H9 (cell line): ENCODE data around the gene FOXD1. TPM values are rescaled to one million over a fixed set of nuclear protein-coding genes. Genes with fewer than 3 reads are reported as not detected.
A peak's percentile ranks its signal among the peaks of the same experiment; 100 is the strongest.

Experiments
- DNase-seq: peaks from one replicate; pipeline ENCODE4 v3.0.0-alpha.2; 2017
- H2AFZ ChIP-seq: one replicate; pipeline ENCODE4 v1.6.1; 2013; ENCODE audit warnings: mild to moderate bottlenecking, low read length, control low read depth, moderate library complexity
- H2AK5ac ChIP-seq: 2 replicates; pipeline ENCODE4 v1.6.1; 2013; ENCODE audit warnings: low read length, control low read depth, mixed read lengths; ENCODE audit not compliant: insufficient read length
- H2BK120ac ChIP-seq: one replicate; pipeline ENCODE4 v1.6.1; 2013; ENCODE audit warnings: low read depth, mild to moderate bottlenecking, low read length, control low read depth, inconsistent platforms; ENCODE audit not compliant: poor library complexity, severe bottlenecking
- H2BK12ac ChIP-seq: 2 replicates; pipeline ENCODE4 v1.6.1; 2013; ENCODE audit warnings: low read length, control low read depth, mixed read lengths, low read depth; ENCODE audit not compliant: insufficient read length
- H2BK15ac ChIP-seq: 2 replicates; pipeline ENCODE4 v1.6.1; 2013; ENCODE audit warnings: low read depth, low read length, control low read depth
- H2BK20ac ChIP-seq: one replicate; pipeline ENCODE4 v1.6.1; 2013; ENCODE audit warnings: low read depth, mild to moderate bottlenecking, low read length, control low read depth, inconsistent platforms; ENCODE audit not compliant: poor library complexity, severe bottlenecking
- H2BK5ac ChIP-seq: 2 replicates; pipeline ENCODE4 v1.6.1; 2013; ENCODE audit warnings: low read length, control low read depth, mixed read lengths; ENCODE audit not compliant: insufficient read length
- H3K14ac ChIP-seq: 2 replicates; pipeline ENCODE4 v1.6.1; 2013; ENCODE audit warnings: low read length, control low read depth; ENCODE audit not compliant: insufficient read depth
- H3K18ac ChIP-seq: 2 replicates; pipeline ENCODE4 v1.6.1; 2013; ENCODE audit warnings: low read depth, mild to moderate bottlenecking, mixed read lengths, low read length, control low read depth; ENCODE audit not compliant: insufficient read length
- H3K23ac ChIP-seq: 2 replicates; pipeline ENCODE4 v1.6.1; 2013; ENCODE audit warnings: low read length, control low read depth, mixed read lengths, low read depth; ENCODE audit not compliant: insufficient read length
- H3K23me2 ChIP-seq: 2 replicates; pipeline ENCODE4 v1.6.1; 2013; ENCODE audit warnings: low read depth, mild to moderate bottlenecking, mixed read lengths, low read length, control low read depth; ENCODE audit not compliant: insufficient read length, poor library complexity, severe bottlenecking
- H3K27ac ChIP-seq: 2 replicates; pipeline ENCODE4 v1.5.1; 2013; ENCODE audit warnings: low read length, control low read depth, mixed read lengths, low read depth; ENCODE audit not compliant: insufficient read length
- H3K27me3 ChIP-seq: 2 replicates; pipeline ENCODE4 v1.6.1; 2013; ENCODE audit warnings: low read length, control low read depth, inconsistent platforms; ENCODE audit not compliant: insufficient read depth
- H3K4ac ChIP-seq: 2 replicates; pipeline ENCODE4 v1.6.1; 2013; ENCODE audit warnings: low read depth, mild to moderate bottlenecking, control low read depth, inconsistent platforms, low read length, moderate library complexity
- H3K4me1 ChIP-seq: 2 replicates; pipeline ENCODE4 v1.6.1; 2013; ENCODE audit warnings: low read length, control low read depth, inconsistent platforms; ENCODE audit not compliant: insufficient read depth
- H3K4me2 ChIP-seq: 2 replicates; pipeline ENCODE4 v1.6.1; 2013; ENCODE audit warnings: low read length, control low read depth, mixed read lengths; ENCODE audit not compliant: insufficient read length, insufficient read depth
- H3K56ac ChIP-seq: 2 replicates; pipeline ENCODE4 v1.6.1; 2013; ENCODE audit warnings: low read depth, mild to moderate bottlenecking, mixed read lengths, low read length, control low read depth; ENCODE audit not compliant: insufficient read length
- H3K79me1 ChIP-seq: 2 replicates; pipeline ENCODE4 v1.6.1; 2013; ENCODE audit warnings: low read depth, mild to moderate bottlenecking, moderate library complexity, low read length, control low read depth, inconsistent platforms; ENCODE audit not compliant: insufficient read depth, poor library complexity, severe bottlenecking
- H3K79me2 ChIP-seq: 2 replicates; pipeline ENCODE4 v1.6.1; 2013; ENCODE audit warnings: low read length, control low read depth, inconsistent platforms; ENCODE audit not compliant: insufficient read depth
- H3K9ac ChIP-seq: 2 replicates; pipeline ENCODE4 v1.6.1; 2013; ENCODE audit warnings: low read length, control low read depth, mixed read lengths; ENCODE audit not compliant: insufficient read length; ENCODE audit errors: extremely low read depth
- H3K9me3 ChIP-seq: one replicate; pipeline ENCODE4 v1.6.1; 2013; ENCODE audit warnings: low read depth, low read length, inconsistent platforms; ENCODE audit not compliant: control insufficient read depth
- H3T11ph ChIP-seq: one replicate; pipeline ENCODE4 v1.6.1; 2013; ENCODE audit warnings: mild to moderate bottlenecking, low read length, control low read depth, inconsistent platforms
- H4K20me1 ChIP-seq: one replicate; pipeline ENCODE4 v1.6.1; 2013; ENCODE audit not compliant: control insufficient read depth, insufficient read length, insufficient read depth
- H4K5ac ChIP-seq: 2 replicates; pipeline ENCODE4 v1.6.1; 2013; ENCODE audit warnings: low read depth, mild to moderate bottlenecking, mixed read lengths, low read length, control low read depth; ENCODE audit not compliant: insufficient read length
- H4K8ac ChIP-seq: replicated peaks from 2 replicates; pipeline ENCODE4 v1.6.1; 2013; ENCODE audit warnings: low read length, control low read depth, mixed read lengths, low read depth; ENCODE audit not compliant: insufficient read length
- H4K91ac ChIP-seq: 2 replicates; pipeline ENCODE4 v1.6.1; 2013; ENCODE audit warnings: low read depth, mild to moderate bottlenecking, moderate library complexity, mixed read lengths, low read length, control low read depth; ENCODE audit not compliant: insufficient read length
- H3K27ac Mint-ChIP-seq, 3 experiments: 2 replicates in 2 of 3; 3 replicates in 1 of 3; pipeline ENCODE4 v1.8.0; 2020 to 2021; ENCODE audit warnings: mixed read lengths in 3 of 3, mild to moderate bottlenecking in 1 of 3, moderate library complexity in 1 of 3
- H3K27me3 Mint-ChIP-seq: 2 replicates; pipeline ENCODE4 v1.8.0; 2021; ENCODE audit warnings: low read depth, mild to moderate bottlenecking, moderate library complexity, mixed read lengths
- H3K36me3 Mint-ChIP-seq, 3 experiments: 2 replicates in 2 of 3; 3 replicates in 1 of 3; pipeline ENCODE4 v1.8.0; 2020 to 2021; ENCODE audit warnings: low read depth in 3 of 3, mixed read lengths in 3 of 3; ENCODE audit not compliant: insufficient read depth in 1 of 3
- H3K4me1 Mint-ChIP-seq, 2 experiments: 2 replicates each; pipeline ENCODE4 v1.8.0; 2020; ENCODE audit warnings: mixed read lengths in 2 of 2
- H3K4me3 Mint-ChIP-seq, 2 experiments: 2 replicates in 1 of 2; 3 replicates in 1 of 2; pipeline ENCODE4 v1.8.0; 2020 to 2021; ENCODE audit warnings: mild to moderate bottlenecking in 2 of 2, mixed read lengths in 2 of 2, moderate library complexity in 1 of 2
- H3K9me3 Mint-ChIP-seq, 2 experiments: 2 replicates in 1 of 2; 3 replicates in 1 of 2; pipeline ENCODE4 v1.8.0; 2020; ENCODE audit warnings: mild to moderate bottlenecking in 2 of 2, mixed read lengths in 2 of 2, moderate library complexity in 1 of 2
- WGBS: extraction: QIAGEN DNeasy Blood & Tissue Kit; methylation state at CpG from one replicate; pipeline ENCODE4 v1.1.7; 2013; ENCODE audit warnings: missing lambda C conversion rate, low lambda C conversion rate, mixed read lengths; ENCODE audit not compliant: insufficient read length; ENCODE audit errors: extremely low coverage; 5-methylcytosine and 5-hydroxymethylcytosine counted together
- total RNA-seq: library from RNA; stranded (reverse); gene quantifications from 2 replicates; pipeline ENCODE4 v1.2.1, GENCODE V29; 2021
- TF ChIP-seq, protein P1 (sequence below): fragments of 200-600 bp; sonication (generic); conservative IDR thresholded peaks from 3 replicates; pipeline ENCODE4 v1.8.0; 2021; ENCODE audit warnings: antibody characterized with exemption, mild to moderate bottlenecking

FOXD1 gene
- total RNA-seq, 1 experiment from 2014 or later: 0.20 TPM

GRCh38 chr5:73496984-73497457, 48.4 kb upstream of the FOXD1 start:
- H3K9me3 ChIP-seq: no peaks in the 10 kb centered on the region
- no peaks in the 10 kb centered on the region for H3K27me3 Mint-ChIP-seq
- no peak overlapping the region for H3K18ac ChIP-seq
- no peak overlapping the region for H3K4ac ChIP-seq
- no peak overlapping the region for H4K91ac ChIP-seq
- H2BK15ac ChIP-seq: no peak overlapping the region
- no peak overlapping the region for H2AK5ac ChIP-seq
- H3K9ac ChIP-seq: no peak overlapping the region
- no CpG with 5 or more reads among the region's 1 CpG for WGBS
- H3K79me1 ChIP-seq: no peaks in the 10 kb centered on the region
- H3K4me1 Mint-ChIP-seq: peaks cover 45 to 58% of the 10 kb centered on the region in 2 experiments
- H3K23ac ChIP-seq: no peak overlapping the region
- H3K27ac Mint-ChIP-seq: peak overlapping the region; percentile 99 to 100 (median 99); a peak in 4 of 7 replicates
- H3K14ac ChIP-seq: no peak overlapping the region
- no peak overlapping the region for H3T11ph ChIP-seq
- peak overlapping the region; percentile 47 for H3K27ac ChIP-seq
- no peaks in the 10 kb centered on the region for H3K4me1 ChIP-seq
- H3K79me2 ChIP-seq: peaks cover 21% of the 10 kb centered on the region; the same call in 1 of the 2 replicates
- no peaks in the 10 kb centered on the region for H4K20me1 ChIP-seq
- no peak overlapping the region for H3K56ac ChIP-seq
- H4K8ac ChIP-seq: no peak overlapping the region
- DNase-seq: no peak
- H3K36me3 Mint-ChIP-seq: peaks cover 18 to 33% (median 27%) of the 10 kb centered on the region in 3 experiments; a peak in 6 of 7 replicates
- no peak overlapping the region for H4K5ac ChIP-seq
- no peak overlapping the region for H2BK12ac ChIP-seq
- no peak overlapping the region for H2BK5ac ChIP-seq
- H2AFZ ChIP-seq: no peak overlapping the region
- peak overlapping the region; percentile 80 for H3K4me2 ChIP-seq
- H3K9me3 Mint-ChIP-seq: no peaks in the 10 kb centered on the region
- peaks cover 8% of the 10 kb centered on the region for H3K23me2 ChIP-seq
- no peak overlapping the region for H2BK20ac ChIP-seq
- no peaks in the 10 kb centered on the region for H3K27me3 ChIP-seq
- H3K4me3 Mint-ChIP-seq: peak overlapping the region; percentile 96 to 97
- no peak overlapping the region for H2BK120ac ChIP-seq
- TF ChIP-seq, protein P1, sequence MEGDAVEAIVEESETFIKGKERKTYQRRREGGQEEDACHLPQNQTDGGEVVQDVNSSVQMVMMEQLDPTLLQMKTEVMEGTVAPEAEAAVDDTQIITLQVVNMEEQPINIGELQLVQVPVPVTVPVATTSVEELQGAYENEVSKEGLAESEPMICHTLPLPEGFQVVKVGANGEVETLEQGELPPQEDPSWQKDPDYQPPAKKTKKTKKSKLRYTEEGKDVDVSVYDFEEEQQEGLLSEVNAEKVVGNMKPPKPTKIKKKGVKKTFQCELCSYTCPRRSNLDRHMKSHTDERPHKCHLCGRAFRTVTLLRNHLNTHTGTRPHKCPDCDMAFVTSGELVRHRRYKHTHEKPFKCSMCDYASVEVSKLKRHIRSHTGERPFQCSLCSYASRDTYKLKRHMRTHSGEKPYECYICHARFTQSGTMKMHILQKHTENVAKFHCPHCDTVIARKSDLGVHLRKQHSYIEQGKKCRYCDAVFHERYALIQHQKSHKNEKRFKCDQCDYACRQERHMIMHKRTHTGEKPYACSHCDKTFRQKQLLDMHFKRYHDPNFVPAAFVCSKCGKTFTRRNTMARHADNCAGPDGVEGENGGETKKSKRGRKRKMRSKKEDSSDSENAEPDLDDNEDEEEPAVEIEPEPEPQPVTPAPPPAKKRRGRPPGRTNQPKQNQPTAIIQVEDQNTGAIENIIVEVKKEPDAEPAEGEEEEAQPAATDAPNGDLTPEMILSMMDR: peak; percentile 51
